22Rv1 (cell line): ENCODE results near the gene CLECL1.

Experiments used
- CTCF ChIP-seq: fragments of 450-650 bp; IDR thresholded peaks from 2 replicates; pipeline ENCODE4 v1.5.1; 2017; ENCODE audit warnings: mild to moderate bottlenecking
- ZFX ChIP-seq: fragments of 450-650 bp; IDR thresholded peaks from 2 replicates; pipeline ENCODE4 v1.6.1; 2017; ENCODE audit warnings: antibody characterized with exemption, borderline replicate concordance

- TF ChIP-seq CTCF (no peak), ZFX (no peak)
These were observed 24.6 kb upstream of the CLECL1 start for GRCh38 chr12:9757433-9758025.
